GM12864 (cell line): ENCODE measurements around the gene GPAM.

Source experiments
- DNase-seq: peaks from one replicate; pipeline ENCODE4 v3.0.0-alpha.2; 2011; ENCODE audit warnings: low read depth
- H3K4me3 ChIP-seq: 2 replicates; pipeline ENCODE4 v1.5.1; 2011; ENCODE audit warnings: mild to moderate bottlenecking, low read depth, low read length, control low read depth
- CTCF ChIP-seq: IDR thresholded peaks from 2 replicates; pipeline ENCODE4 v1.5.1; 2011; ENCODE audit warnings: low read depth, mild to moderate bottlenecking, moderate library complexity, low read length, control low read depth, inconsistent platforms; ENCODE audit errors: missing control alignments

The GPAM gene

DNA sequence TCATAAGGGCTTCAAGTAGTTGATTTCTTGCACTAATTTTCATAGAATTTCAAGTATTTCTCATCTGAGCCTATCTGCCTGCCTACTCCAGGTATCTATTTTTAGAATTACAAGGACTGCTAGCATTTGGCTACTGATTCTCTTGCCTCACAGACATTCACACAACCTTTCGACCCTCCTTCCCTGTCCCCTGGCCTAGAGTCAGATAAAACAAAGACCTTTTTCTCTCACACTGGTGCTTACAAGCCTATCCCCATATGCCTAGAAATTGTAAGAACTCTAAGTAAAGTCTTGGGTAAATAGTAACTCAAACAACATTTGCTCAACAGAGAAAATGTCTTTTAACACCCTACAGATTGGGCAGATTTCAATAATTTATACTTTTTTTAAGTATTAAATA is 6.3 kb downstream of the GPAM start:
- DNase-seq = no peak
- TF ChIP-seq CTCF = no peak
- no peak overlapping the region for H3K4me3 ChIP-seq

- TF ChIP-seq CTCF = no peak
- H3K4me3 ChIP-seq = no peak overlapping the region
- no peak for DNase-seq
Measured at GRCh38 chr10:112176543-112176942, 7.0 kb downstream of the GPAM start.

DNA sequence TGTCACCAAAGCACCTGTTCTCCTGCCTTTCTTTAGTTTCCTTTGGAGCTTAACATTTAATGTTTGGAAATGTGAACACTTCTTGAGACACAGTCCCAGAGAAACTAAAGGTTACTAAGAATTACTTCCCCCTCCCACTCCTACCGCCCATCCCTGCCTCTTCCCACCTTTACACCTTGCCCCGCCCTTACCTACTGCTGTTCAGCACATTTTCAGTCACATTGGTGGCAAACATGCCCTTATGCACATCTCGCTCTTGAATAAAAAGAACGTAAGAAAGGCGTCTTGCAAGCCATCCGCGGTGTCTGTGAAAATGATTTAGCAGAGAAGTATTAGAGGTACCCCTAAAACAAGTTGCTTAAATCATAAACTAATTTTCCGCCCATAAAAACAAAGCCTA is 8.2 kb downstream of the GPAM start:
- no peak overlapping the region for H3K4me3 ChIP-seq
- TF ChIP-seq CTCF = no peak
- DNase-seq = no peak

DNA sequence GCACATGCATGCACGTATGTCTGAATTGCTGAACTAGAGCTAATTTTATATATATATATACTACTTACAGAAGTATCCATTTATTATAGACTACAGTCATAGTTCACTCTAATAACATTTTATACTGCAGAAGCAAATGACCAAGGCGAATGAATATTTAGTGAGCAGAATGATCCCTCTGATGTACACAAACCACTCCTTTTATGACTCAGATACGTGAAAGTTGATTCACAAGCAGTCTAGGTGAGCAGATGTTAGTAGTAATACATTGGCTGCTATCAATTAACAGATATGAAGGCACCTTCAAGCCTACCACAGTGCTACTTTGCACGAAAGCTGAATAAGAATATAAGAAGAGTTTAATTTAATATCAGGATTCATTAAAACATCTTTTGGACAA is 10.4 kb downstream of the GPAM start:
- DNase-seq = no peak
- no peak overlapping the region for H3K4me3 ChIP-seq
- TF ChIP-seq CTCF = no peak

DNA sequence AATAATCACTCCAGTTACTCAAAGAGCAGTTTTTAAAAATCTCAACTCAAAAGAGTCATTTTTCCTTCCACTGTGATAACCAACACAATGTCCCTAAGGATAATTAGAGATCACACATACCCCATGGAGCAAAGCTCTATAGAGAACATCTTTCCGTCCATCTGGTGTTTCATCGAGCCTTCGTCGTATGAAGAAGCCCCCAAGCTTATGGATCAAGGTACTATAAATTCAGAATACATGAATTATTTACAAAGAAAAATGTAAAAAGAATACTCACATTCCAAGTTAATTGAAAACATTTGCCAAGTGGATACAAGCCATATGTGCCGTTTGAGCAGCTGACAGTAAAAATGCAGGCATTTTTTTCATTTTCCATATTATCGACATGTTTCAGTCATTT is 14.8 kb downstream of the GPAM start:
- H3K4me3 ChIP-seq = no peak overlapping the region
- DNase-seq = no peak
- TF ChIP-seq CTCF = no peak

DNA sequence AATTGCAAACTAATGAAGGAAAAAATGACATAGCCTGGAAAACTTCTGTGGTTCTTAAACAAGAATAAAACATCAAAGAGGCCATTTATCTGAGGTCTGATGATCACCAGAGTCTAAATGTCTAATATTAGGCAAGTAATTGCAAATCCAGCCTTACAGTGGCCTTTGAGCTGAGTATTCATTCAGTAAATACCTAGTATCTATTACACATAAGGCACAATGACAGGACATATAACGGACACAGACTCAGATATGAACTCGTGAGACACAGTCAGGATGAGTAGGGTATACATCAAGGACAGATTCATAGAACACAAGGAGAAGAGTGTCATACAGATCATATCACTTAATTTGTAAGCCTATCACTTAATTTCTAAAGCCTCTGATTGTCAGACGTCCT is 16.8 kb downstream of the GPAM start:
- no peak for TF ChIP-seq CTCF
- no peak overlapping the region for H3K4me3 ChIP-seq
- no peak for DNase-seq

DNA sequence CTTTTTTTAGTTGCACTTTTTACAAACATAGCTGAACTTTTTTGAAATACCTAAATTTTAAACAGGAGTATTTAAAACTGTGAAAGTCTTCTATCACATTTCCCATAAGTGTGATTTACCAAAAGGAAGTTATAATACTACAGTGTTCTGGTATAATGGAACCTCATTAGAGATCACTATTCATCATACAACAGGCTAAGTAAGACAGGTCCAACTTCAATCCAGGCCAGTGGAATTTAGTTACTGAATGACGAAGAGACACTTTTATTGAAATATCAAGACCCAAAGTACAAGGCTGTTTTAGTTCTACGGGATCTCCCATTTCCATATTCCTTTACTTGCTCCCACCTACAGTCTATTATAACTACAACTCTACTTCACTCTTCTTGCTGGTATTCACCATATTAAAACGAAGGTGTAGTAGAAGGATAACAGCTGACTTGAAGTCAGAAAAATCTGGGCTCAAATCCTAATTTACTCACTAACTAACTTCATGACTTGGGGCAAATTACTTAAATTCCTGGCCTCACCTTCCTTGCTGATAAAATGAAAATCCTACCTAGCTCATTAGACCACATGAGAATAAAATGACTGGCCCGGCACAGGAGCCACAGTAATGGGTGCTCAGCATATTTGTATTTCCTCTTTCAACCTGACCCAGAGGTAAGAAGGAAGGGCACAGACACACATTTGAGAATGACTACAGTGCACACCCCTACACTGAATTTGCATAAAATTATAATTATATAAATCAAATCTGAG is 21.6 kb downstream of the GPAM start:
- no peak for DNase-seq
- no peak for TF ChIP-seq CTCF
- H3K4me3 ChIP-seq = no peak overlapping the region
